ENCODE results near the gene VSIR. TPM values are rescaled to one million over a fixed set of nuclear protein-coding genes. Genes with fewer than 3 reads are reported as not detected.

The VSIR gene
- polyA plus RNA-seq, 1 of the 3 experiments (the other 2 are of a cell fraction) = 11.3 TPM

GRCh38 chr10:71769279-71769823, 4.0 kb downstream of the VSIR start:
- Histone ChIP-seq H2AFZ (ENCODE audit: low read depth) (peak overlapping the region; percentile 51; the same call in 1 of the 2 replicates), H3K79me2 (ENCODE audit: insufficient read depth) (no peaks in the 10 kb centered on the region)
- CTCF ChIA-PET = no interaction called here

GRCh38 chr10:71767420-71768035, 5.8 kb downstream of the VSIR start:
- Histone ChIP-seq H4K20me1 (ENCODE audit: insufficient read depth) (no peaks in the 10 kb centered on the region), H3F3A (replicated peaks; ENCODE audit: insufficient read depth) (peaks cover 3% of the 10 kb centered on the region), H3K27me3 (ENCODE audit: insufficient read depth) (no peaks in the 10 kb centered on the region), H2AFZ (ENCODE audit: low read depth) (no peak overlapping the region), H3K4me2 (peak overlapping the region; percentile 14; the same call in 1 of the 2 replicates), H3K36me3 (replicated peaks in 1 of 2; ENCODE audit: control insufficient read depth in 1 of 2, insufficient read depth in 2 of 2, low read length in 1 of 2) (no peaks in the 10 kb centered on the region), H3K4me1 (ENCODE audit: control insufficient read depth in 1 of 2, insufficient read depth in 2 of 2, low read depth in 1 of 2, low read length in 1 of 2) (peaks cover 16 to 18% of the 10 kb centered on the region in 2 experiments; a peak in 3 of 4 replicates), H3K79me2 (ENCODE audit: insufficient read depth) (no peaks in the 10 kb centered on the region), H3K9me3 (no peaks in the 10 kb centered on the region), H3K9me2 (no peaks in the 10 kb centered on the region), H3K27ac (ENCODE audit: low read depth in 2 of 2, low read length in 1 of 2) (peak overlapping the region; percentile 46 to 76), H3K9ac (no peak overlapping the region), H3K4me3 (ENCODE audit: low read depth in 2 of 2, low read length in 1 of 2) (no peak overlapping the region)
- ChIA-PET CTCF (interaction anchor here (0.6 to 2.2 kb wide), 5 partner anchors 30 to 487 kb away, joined by 3 to 11 read pairs (median 3); no protein-coding TSS in a partner anchor), POLR2A (interaction anchor here (0.9 to 1.1 kb wide), 2 partner anchors 10 to 113 kb away, joined by 3 to 4 read pairs; no protein-coding TSS in a partner anchor)
- 72% methylated on average over 7 of the region's 10 CpGs for WGBS (ENCODE audit: low lambda C conversion rate)
- no peak for TF ChIP-seq REST (IDR thresholded peaks at IDR 0.05; ENCODE audit: low read depth, low read length)
- no peak for DNase-seq

More at GRCh38 chr10:71769279-71769823, 4.0 kb downstream of the VSIR start:
- Histone ChIP-seq H3K4me2 (no peak overlapping the region), H3K4me3 (ENCODE audit: low read depth in 2 of 2, low read length in 1 of 2) (peak overlapping the region in 1 of 2 experiments; percentile 19; a peak in 1 of 4 replicates), H3K9me2 (no peaks in the 10 kb centered on the region), H4K20me1 (ENCODE audit: insufficient read depth) (no peaks in the 10 kb centered on the region), H3K9ac (no peak overlapping the region; the same call in 1 of the 2 replicates), H3K4me1 (ENCODE audit: control insufficient read depth in 1 of 2, insufficient read depth in 2 of 2, low read depth in 1 of 2, low read length in 1 of 2) (peaks cover 27 to 29% of the 10 kb centered on the region in 2 experiments; a peak in 3 of 4 replicates), H3K27ac (ENCODE audit: low read depth in 2 of 2, low read length in 1 of 2) (peak overlapping the region in 1 of 2 experiments; percentile 20; a peak in 2 of 4 replicates), H3K36me3 (replicated peaks in 1 of 2; ENCODE audit: control insufficient read depth in 1 of 2, insufficient read depth in 2 of 2, low read length in 1 of 2) (no peaks in the 10 kb centered on the region), H3K9me3 (no peaks in the 10 kb centered on the region), H3K27me3 (ENCODE audit: insufficient read depth) (no peaks in the 10 kb centered on the region), H3F3A (replicated peaks; ENCODE audit: insufficient read depth) (peaks cover 3% of the 10 kb centered on the region)
- TF ChIP-seq GATA2 (CRISPR knock-in tag; IDR thresholded peaks at IDR 0.05) (no peak), JUND (IDR thresholded peaks at IDR 0.05) (no peak)
- no peak for DNase-seq
- POLR2A ChIA-PET = no interaction called here
- WGBS (ENCODE audit: low lambda C conversion rate) = 79% methylated on average over 5 of the region's 5 CpGs
